ENCODE data around the gene MDGA2.

MDGA2 gene

GRCh38 chr14:47507861-47508260 is 167.5 kb downstream of the MDGA2 start:
- Histone ChIP-seq H3K9me2 (replicated peaks; ENCODE audit: insufficient read depth, low read length) (no peaks in the 10 kb centered on the region; the same call in 1 of the 2 replicates), H3K27me3 (ENCODE audit: low read length) (no peaks in the 10 kb centered on the region), H4K20me1 (ENCODE audit: low read depth, low read length) (no peaks in the 10 kb centered on the region), H3K4me3 (ENCODE audit: insufficient read depth, low read length, poor library complexity, severe bottlenecking) (no peak overlapping the region), H3K79me2 (ENCODE audit: insufficient read depth, low read length) (no peaks in the 10 kb centered on the region), H3K4me2 (ENCODE audit: low read depth, low read length, poor library complexity, severe bottlenecking) (no peak overlapping the region), H3K9ac (ENCODE audit: low read length) (no peak overlapping the region), H3K27ac (ENCODE audit: low read depth, low read length) (no peak overlapping the region), H3K9me3 (ENCODE audit: insufficient read depth, low read length) (no peaks in the 10 kb centered on the region), H3F3A (ENCODE audit: insufficient read depth) (no peaks in the 10 kb centered on the region), H3K36me3 (ENCODE audit: low read length) (no peaks in the 10 kb centered on the region), H2AFZ (ENCODE audit: low read depth, low read length, severe bottlenecking) (no peak overlapping the region)
- TF ChIP-seq EZH2phosphoT487 (conservative IDR thresholded peaks at IDR 0.05; ENCODE audit: low read length), result no peak
- TF ChIP-seq CTCF (IDR thresholded peaks at IDR 0.05; ENCODE audit: insufficient read depth, low read length, poor library complexity, severe bottlenecking), result no peak

DNA sequence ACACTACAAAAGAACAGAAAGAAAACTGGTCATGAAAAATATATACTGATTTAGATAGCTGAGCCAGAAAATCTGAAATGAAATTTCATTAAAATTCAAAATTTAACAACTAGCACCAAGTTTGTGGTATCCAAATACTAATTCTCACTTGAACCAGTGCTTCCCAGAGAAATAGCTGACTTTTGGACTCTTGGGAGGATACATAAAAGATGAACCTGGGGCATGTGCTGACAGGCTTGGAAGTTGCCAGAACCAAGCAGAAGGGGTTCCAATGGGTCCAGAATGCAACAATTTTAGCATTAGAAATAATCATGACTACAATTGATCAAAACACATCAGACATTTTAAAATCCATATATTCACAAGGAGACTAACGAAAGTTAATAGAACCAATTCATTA is 175.0 kb downstream of the MDGA2 start:
- Histone ChIP-seq H3K4me2 (ENCODE audit: low read depth, low read length, poor library complexity, severe bottlenecking) (no peak overlapping the region), H4K20me1 (ENCODE audit: low read depth, low read length) (no peaks in the 10 kb centered on the region), H3K9ac (ENCODE audit: low read length) (no peak overlapping the region), H2AFZ (ENCODE audit: low read depth, low read length, severe bottlenecking) (no peak overlapping the region), H3K27ac (ENCODE audit: low read depth, low read length) (no peak overlapping the region), H3F3A (ENCODE audit: insufficient read depth) (no peaks in the 10 kb centered on the region), H3K36me3 (ENCODE audit: low read length) (no peaks in the 10 kb centered on the region), H3K9me2 (replicated peaks; ENCODE audit: insufficient read depth, low read length) (no peaks in the 10 kb centered on the region; the same call in 1 of the 2 replicates), H3K79me2 (ENCODE audit: insufficient read depth, low read length) (no peaks in the 10 kb centered on the region), H3K27me3 (ENCODE audit: low read length) (no peaks in the 10 kb centered on the region), H3K9me3 (ENCODE audit: insufficient read depth, low read length) (no peaks in the 10 kb centered on the region; the same call in 1 of the 2 replicates), H3K4me3 (ENCODE audit: insufficient read depth, low read length, poor library complexity, severe bottlenecking) (no peak overlapping the region)
- TF ChIP-seq EZH2phosphoT487 (conservative IDR thresholded peaks at IDR 0.05; ENCODE audit: low read length) (no peak), CTCF (IDR thresholded peaks at IDR 0.05; ENCODE audit: insufficient read depth, low read length, poor library complexity, severe bottlenecking) (no peak)

DNA sequence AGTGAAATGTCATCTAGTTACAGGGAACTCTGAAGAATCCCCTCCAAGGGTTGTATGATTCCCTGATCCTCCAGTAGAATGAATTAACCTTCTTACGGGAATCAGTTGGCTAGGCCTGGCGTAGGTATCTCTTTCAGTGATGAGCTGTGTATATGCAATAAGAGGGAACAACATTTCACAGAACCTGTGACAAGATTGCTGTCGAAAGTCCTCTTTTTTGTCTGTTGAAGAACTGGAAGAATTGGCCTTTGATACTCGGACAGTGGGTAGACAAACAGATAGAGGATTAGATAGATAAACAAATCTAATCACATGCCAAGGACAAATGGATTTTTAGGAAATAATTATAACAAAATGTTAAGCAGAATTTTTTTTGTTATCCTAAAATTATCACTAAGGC is 184.6 kb downstream of the MDGA2 start:
- H3F3A ChIP-seq (ENCODE audit: insufficient read depth), result no peaks in the 10 kb centered on the region
- no peaks in the 10 kb centered on the region for H3K79me2 ChIP-seq (ENCODE audit: insufficient read depth, low read length)
- peak overlapping the region; percentile 30 for H3K4me2 ChIP-seq (ENCODE audit: low read depth, low read length, poor library complexity, severe bottlenecking)
- no peak for TF ChIP-seq CTCF (IDR thresholded peaks at IDR 0.05; ENCODE audit: insufficient read depth, low read length, poor library complexity, severe bottlenecking)
- TF ChIP-seq EZH2phosphoT487 (conservative IDR thresholded peaks at IDR 0.05; ENCODE audit: low read length), result no peak
- H3K36me3 ChIP-seq (ENCODE audit: low read length), result no peaks in the 10 kb centered on the region
- H3K27me3 ChIP-seq (ENCODE audit: low read length), result no peaks in the 10 kb centered on the region
- H4K20me1 ChIP-seq (ENCODE audit: low read depth, low read length), result no peaks in the 10 kb centered on the region
- peaks cover 5% of the 10 kb centered on the region; the same call in 1 of the 2 replicates for H3K9me3 ChIP-seq (ENCODE audit: insufficient read depth, low read length)
- no peak overlapping the region for H2AFZ ChIP-seq (ENCODE audit: low read depth, low read length, severe bottlenecking)
- no peaks in the 10 kb centered on the region for H3K9me2 ChIP-seq (replicated peaks; ENCODE audit: insufficient read depth, low read length)
- H3K9ac ChIP-seq (ENCODE audit: low read length), result no peak overlapping the region
- H3K4me3 ChIP-seq (ENCODE audit: insufficient read depth, low read length, poor library complexity, severe bottlenecking), result no peak overlapping the region
- H3K27ac ChIP-seq (ENCODE audit: low read depth, low read length), result no peak overlapping the region

Data from SU-DHL-6 (cell line).